ENCODE data around the gene TMEM221. TPM values are rescaled to one million over a fixed set of nuclear protein-coding genes. Genes with fewer than 3 reads are reported as not detected.

The TMEM221 gene
- total and polyA plus RNA-seq, 2 donors, result 0.19 to 3.2 TPM

DNA sequence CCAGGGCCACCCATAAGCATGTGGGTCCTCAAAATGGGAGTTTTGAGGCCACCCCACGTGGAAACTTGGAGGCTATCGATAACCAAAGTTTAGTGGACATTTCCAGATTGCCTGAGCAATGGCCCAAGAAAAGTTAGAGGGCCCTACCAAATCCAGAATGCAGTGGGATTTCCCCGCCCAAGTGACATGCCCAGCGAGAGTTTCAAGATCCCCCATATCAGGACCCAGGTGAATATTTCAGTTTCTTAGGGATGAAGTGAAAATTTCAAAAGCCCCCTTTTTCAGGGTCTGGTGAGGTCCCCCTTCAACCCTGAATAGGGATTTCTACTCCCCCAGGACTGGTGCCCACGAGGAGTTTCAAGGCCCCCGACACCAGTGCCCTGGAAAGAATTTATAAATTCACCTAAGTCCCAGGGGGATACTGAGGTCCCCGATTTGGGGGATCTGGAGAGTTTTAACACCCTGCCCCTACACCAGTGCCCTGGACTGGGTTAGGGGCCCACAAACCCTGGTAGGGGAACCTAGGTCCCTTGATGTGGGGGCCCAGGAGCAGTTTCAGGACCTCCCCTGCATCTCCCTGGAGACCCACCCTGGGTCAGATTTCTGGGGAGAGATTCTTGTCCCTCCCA is 43.7 kb downstream of the TMEM221 start:
- 30% methylated on average over 7 of the region's 7 CpGs for WGBS
- Histone ChIP-seq H3K9me3 (ENCODE audit: control insufficient read depth in 2 of 2, insufficient read depth in 1 of 2, low read length in 1 of 2) (no peaks in the 10 kb centered on the region), H3K4me3 (ENCODE audit: low read length in 2 of 2) (peak overlapping the region; percentile 35 to 55), H3K27me3 (ENCODE audit: control insufficient read depth in 2 of 2, insufficient read depth in 1 of 2, low read length in 1 of 2) (no peaks in the 10 kb centered on the region), H3K36me3 (ENCODE audit: control insufficient read depth in 2 of 2, insufficient read depth in 2 of 2, low read length in 1 of 2) (peaks cover 8 to 13% of the 10 kb centered on the region in 2 donors), H3K27ac (ENCODE audit: low read depth in 1 of 2, low read length in 1 of 2) (peak overlapping the region; percentile 43 to 92), H3K4me1 (ENCODE audit: control insufficient read depth in 2 of 2, insufficient read depth in 2 of 2, low read length in 2 of 2) (peaks cover 17 to 43% of the 10 kb centered on the region in 2 donors)
- DNase-seq (ENCODE audit: low read depth in 6 of 9, low spot score in 9 of 9), result peak in 1 of 9 donors; percentile 35

GRCh38 chr19:17404015-17404414 is 44.5 kb downstream of the TMEM221 start:
- Histone ChIP-seq H3K27ac (ENCODE audit: low read depth in 1 of 2, low read length in 1 of 2) (peak overlapping the region in 1 of 2 donors; percentile 92), H3K9me3 (ENCODE audit: control insufficient read depth in 2 of 2, insufficient read depth in 1 of 2, low read length in 1 of 2) (no peaks in the 10 kb centered on the region), H3K4me3 (ENCODE audit: low read length in 2 of 2) (peak overlapping the region; percentile 35 to 55), H3K36me3 (ENCODE audit: control insufficient read depth in 2 of 2, insufficient read depth in 2 of 2, low read length in 1 of 2) (peaks cover 8 to 13% of the 10 kb centered on the region in 2 donors), H3K27me3 (ENCODE audit: control insufficient read depth in 2 of 2, insufficient read depth in 1 of 2, low read length in 1 of 2) (no peaks in the 10 kb centered on the region), H3K4me1 (ENCODE audit: control insufficient read depth in 2 of 2, insufficient read depth in 2 of 2, low read length in 2 of 2) (peaks cover 17 to 43% of the 10 kb centered on the region in 2 donors)
- 48% methylated on average over 6 of the region's 6 CpGs for WGBS
- no peak for DNase-seq (ENCODE audit: low read depth in 6 of 9, low spot score in 9 of 9)

DNA sequence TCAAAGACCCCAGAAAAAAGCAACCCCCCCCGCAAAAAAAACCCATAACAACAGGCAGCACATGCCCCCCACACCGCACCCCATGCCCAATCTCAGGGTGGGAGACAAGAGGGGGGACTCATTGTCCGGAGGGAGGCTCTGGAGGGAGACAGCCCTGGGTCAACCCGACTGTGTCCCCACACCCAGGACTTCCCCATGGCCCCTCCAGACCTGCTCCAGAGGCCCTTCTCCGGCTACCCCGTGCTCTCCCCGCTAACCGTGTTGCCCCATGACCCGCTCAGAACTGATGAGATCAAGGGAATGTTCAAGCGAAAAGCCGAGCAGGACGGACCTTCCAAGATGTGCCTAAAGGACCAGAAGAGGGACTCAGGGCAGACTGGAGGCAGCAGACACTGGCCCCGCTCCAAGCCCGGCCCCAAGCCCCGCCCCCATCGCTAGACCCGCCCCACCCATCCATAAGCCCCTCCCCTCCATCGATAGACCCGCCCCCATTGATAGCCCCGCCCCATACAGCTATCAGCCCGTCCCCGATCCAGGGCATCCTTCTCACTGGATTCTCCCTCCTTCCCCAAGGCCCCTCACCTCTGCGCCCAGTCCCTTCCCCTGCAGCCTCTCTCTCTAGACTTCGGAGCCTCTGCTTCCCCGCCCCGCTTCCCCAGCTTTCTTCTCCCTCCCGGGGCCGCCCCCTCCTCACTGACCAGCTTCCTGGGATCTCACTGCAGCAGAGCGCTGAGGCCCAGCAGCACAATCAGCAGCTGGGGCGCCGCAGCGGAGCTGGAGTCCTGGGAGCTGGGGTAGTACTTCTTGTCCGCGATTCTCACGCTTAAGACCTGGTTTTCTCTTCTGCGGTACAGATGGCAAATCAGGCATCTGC is 45.2 kb downstream of the TMEM221 start:
- Histone ChIP-seq H3K36me3 (ENCODE audit: control insufficient read depth in 2 of 2, insufficient read depth in 2 of 2, low read length in 1 of 2) (peaks cover 12 to 13% of the 10 kb centered on the region in 2 donors), H3K9me3 (ENCODE audit: control insufficient read depth in 2 of 2, insufficient read depth in 1 of 2, low read length in 1 of 2) (no peaks in the 10 kb centered on the region), H3K4me1 (ENCODE audit: control insufficient read depth in 2 of 2, insufficient read depth in 2 of 2, low read length in 2 of 2) (peaks cover 17 to 43% of the 10 kb centered on the region in 2 donors), H3K4me3 (ENCODE audit: low read length in 2 of 2) (peak overlapping the region; percentile 35 to 55), H3K27me3 (ENCODE audit: control insufficient read depth in 2 of 2, insufficient read depth in 1 of 2, low read length in 1 of 2) (no peaks in the 10 kb centered on the region), H3K27ac (ENCODE audit: low read depth in 1 of 2, low read length in 1 of 2) (peak overlapping the region in 1 of 2 donors; percentile 15)
- 64% methylated on average over 35 of the region's 36 CpGs for WGBS
- DNase-seq (ENCODE audit: low read depth in 6 of 9, low spot score in 9 of 9), result peak in 1 of 9 donors; percentile 45

DNA sequence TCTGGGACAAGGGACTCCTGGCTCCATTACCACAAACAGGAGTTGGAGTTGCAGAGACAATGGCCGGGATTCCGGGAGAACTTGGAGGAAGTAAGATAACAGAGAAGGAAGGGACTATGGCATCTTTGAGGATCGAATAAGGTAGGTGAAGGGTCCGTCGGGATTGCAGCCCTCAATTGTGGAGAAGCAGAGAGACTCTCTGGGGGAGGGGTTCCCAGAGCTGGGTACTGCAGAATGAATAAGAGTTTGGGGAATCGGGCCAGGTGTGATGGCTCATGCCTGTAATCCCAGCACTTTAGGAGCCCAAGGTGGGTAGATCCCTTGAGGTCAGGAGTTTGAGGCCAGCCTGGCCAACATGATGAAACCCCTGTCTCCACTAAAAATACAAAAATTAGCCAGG is 46.8 kb downstream of the TMEM221 start:
- Histone ChIP-seq H3K36me3 (ENCODE audit: control insufficient read depth in 2 of 2, insufficient read depth in 2 of 2, low read length in 1 of 2) (peaks cover 13 to 14% of the 10 kb centered on the region in 2 donors), H3K27me3 (ENCODE audit: control insufficient read depth in 2 of 2, insufficient read depth in 1 of 2, low read length in 1 of 2) (no peaks in the 10 kb centered on the region), H3K9me3 (ENCODE audit: control insufficient read depth in 2 of 2, insufficient read depth in 1 of 2, low read length in 1 of 2) (no peaks in the 10 kb centered on the region), H3K27ac (ENCODE audit: low read depth in 1 of 2, low read length in 1 of 2) (no peak overlapping the region), H3K4me3 (ENCODE audit: low read length in 2 of 2) (no peak overlapping the region), H3K4me1 (ENCODE audit: control insufficient read depth in 2 of 2, insufficient read depth in 2 of 2, low read length in 2 of 2) (peaks cover 13 to 29% of the 10 kb centered on the region in 2 donors)
- DNase-seq (ENCODE audit: low read depth in 6 of 9, low spot score in 9 of 9), result no peak
- WGBS, result 98% methylated on average over 6 of the region's 6 CpGs

DNA sequence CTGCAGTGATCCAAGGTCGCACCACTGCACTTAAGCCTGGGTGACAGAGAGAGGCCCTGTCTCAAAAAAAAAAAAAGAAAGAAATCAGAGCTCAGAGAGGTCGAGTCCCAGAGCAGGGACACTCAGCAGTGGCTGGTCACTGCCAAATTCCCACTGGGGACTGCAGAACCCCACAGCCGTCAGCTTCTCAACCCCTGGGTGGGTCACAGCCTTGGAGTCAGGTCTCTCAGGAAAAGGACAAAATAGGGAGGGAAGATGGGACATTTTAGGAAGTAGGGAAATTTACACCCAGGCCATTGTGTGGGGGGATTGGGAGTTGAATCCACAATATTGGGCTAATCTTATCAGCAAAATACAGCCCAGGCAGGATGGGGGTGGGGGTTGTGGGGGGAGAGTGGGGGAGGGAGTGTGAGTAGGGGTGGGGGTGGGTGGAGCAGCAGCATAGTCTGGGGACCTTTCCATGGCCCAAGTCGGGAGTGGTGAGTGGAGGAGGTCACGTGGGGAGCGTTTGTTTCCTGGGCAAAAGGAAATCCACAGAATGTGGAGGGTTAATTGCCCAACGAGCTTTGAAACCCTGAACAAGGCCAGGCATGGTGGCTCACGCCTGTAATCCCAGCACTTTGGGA is 49.5 kb downstream of the TMEM221 start:
- Histone ChIP-seq H3K27ac (ENCODE audit: low read depth in 1 of 2, low read length in 1 of 2) (no peak overlapping the region), H3K36me3 (ENCODE audit: control insufficient read depth in 2 of 2, insufficient read depth in 2 of 2, low read length in 1 of 2) (peaks cover 13 to 14% of the 10 kb centered on the region in 2 donors), H3K27me3 (ENCODE audit: control insufficient read depth in 2 of 2, insufficient read depth in 1 of 2, low read length in 1 of 2) (no peaks in the 10 kb centered on the region), H3K9me3 (ENCODE audit: control insufficient read depth in 2 of 2, insufficient read depth in 1 of 2, low read length in 1 of 2) (no peaks in the 10 kb centered on the region), H3K4me3 (ENCODE audit: low read length in 2 of 2) (no peak overlapping the region), H3K4me1 (ENCODE audit: control insufficient read depth in 2 of 2, insufficient read depth in 2 of 2, low read length in 2 of 2) (peaks cover 3 to 11% of the 10 kb centered on the region in 2 donors)
- DNase-seq (ENCODE audit: low read depth in 6 of 9, low spot score in 9 of 9), result no peak
- 89% methylated on average over 8 of the region's 8 CpGs for whole genome bisulfite sequencing

- DNase-seq (ENCODE audit: low read depth in 6 of 9, low spot score in 9 of 9), result peak in 3 of 9 donors; percentile 57 to 81 (median 57)
- H3K27ac ChIP-seq (ENCODE audit: low read depth in 1 of 2, low read length in 1 of 2), result no peak overlapping the region
Measured at GRCh38 chr19:17394891-17395415, 53.5 kb downstream of the TMEM221 start.

GRCh38 chr19:17393914-17394313 is 54.6 kb downstream of the TMEM221 start, which contains the start of gene CCDC194:
CCDC194 (minus strand) TSS chr19:17394196; CDS start chr19:17394158, 38 bp downstream.
- peaks cover 8 to 21% of the 10 kb centered on the region in 2 donors for H3K4me1 ChIP-seq (ENCODE audit: control insufficient read depth in 2 of 2, insufficient read depth in 2 of 2, low read length in 2 of 2)
- H3K9me3 ChIP-seq (ENCODE audit: control insufficient read depth in 2 of 2, insufficient read depth in 1 of 2, low read length in 1 of 2), result peaks cover 0 to 4% of the 10 kb centered on the region in 2 donors
- 83% methylated on average over 41 of the region's 41 CpGs for WGBS
- peaks cover 0 to 6% of the 10 kb centered on the region in 2 donors for H3K36me3 ChIP-seq (ENCODE audit: control insufficient read depth in 2 of 2, insufficient read depth in 2 of 2, low read length in 1 of 2)
- H3K27ac ChIP-seq (ENCODE audit: low read depth in 1 of 2, low read length in 1 of 2), result no peak within 1 kb of the TSS
- H3K4me3 ChIP-seq (ENCODE audit: low read length in 2 of 2), result no peak within 1 kb of the TSS
- H3K27me3 ChIP-seq (ENCODE audit: control insufficient read depth in 2 of 2, insufficient read depth in 1 of 2, low read length in 1 of 2), result peaks cover 15 to 27% of the 10 kb centered on the region in 2 donors
- no peak for DNase-seq (ENCODE audit: low read depth in 6 of 9, low spot score in 9 of 9)

More at GRCh38 chr19:17394891-17395415, 53.5 kb downstream of the TMEM221 start:
- Histone ChIP-seq H3K4me3 (ENCODE audit: low read length in 2 of 2) (no peak overlapping the region), H3K27me3 (ENCODE audit: control insufficient read depth in 2 of 2, insufficient read depth in 1 of 2, low read length in 1 of 2) (peaks cover 13 to 19% of the 10 kb centered on the region in 2 donors), H3K4me1 (ENCODE audit: control insufficient read depth in 2 of 2, insufficient read depth in 2 of 2, low read length in 2 of 2) (peaks cover 8 to 21% of the 10 kb centered on the region in 2 donors), H3K9me3 (ENCODE audit: control insufficient read depth in 2 of 2, insufficient read depth in 1 of 2, low read length in 1 of 2) (peaks cover 0 to 4% of the 10 kb centered on the region in 2 donors), H3K36me3 (ENCODE audit: control insufficient read depth in 2 of 2, insufficient read depth in 2 of 2, low read length in 1 of 2) (peaks cover 2 to 6% of the 10 kb centered on the region in 2 donors)
- WGBS, result 24% methylated on average over 19 of the region's 19 CpGs

GRCh38 chr19:17393002-17393401 is 55.5 kb downstream of the TMEM221 start:
- Histone ChIP-seq H3K9me3 (ENCODE audit: control insufficient read depth in 2 of 2, insufficient read depth in 1 of 2, low read length in 1 of 2) (peaks cover 0 to 4% of the 10 kb centered on the region in 2 donors), H3K36me3 (ENCODE audit: control insufficient read depth in 2 of 2, insufficient read depth in 2 of 2, low read length in 1 of 2) (peaks cover 0 to 3% of the 10 kb centered on the region in 2 donors), H3K27me3 (ENCODE audit: control insufficient read depth in 2 of 2, insufficient read depth in 1 of 2, low read length in 1 of 2) (peaks cover 17 to 35% of the 10 kb centered on the region in 2 donors), H3K27ac (ENCODE audit: low read depth in 1 of 2, low read length in 1 of 2) (no peak overlapping the region), H3K4me3 (ENCODE audit: low read length in 2 of 2) (no peak overlapping the region), H3K4me1 (ENCODE audit: control insufficient read depth in 2 of 2, insufficient read depth in 2 of 2, low read length in 2 of 2) (peaks cover 8 to 21% of the 10 kb centered on the region in 2 donors)
- DNase-seq (ENCODE audit: low read depth in 6 of 9, low spot score in 9 of 9), result no peak
- WGBS, result 87% methylated on average over 2 of the region's 2 CpGs

Measured in thymus (tissue), 11 donors.